Umbilical cord (tissue), 2 donors: ENCODE data around the gene USP17L26. TPM values are rescaled to one million over a fixed set of nuclear protein-coding genes. Genes with fewer than 3 reads are reported as not detected.
"Not testable (repeated sequence)": the region's sequence is repeated elsewhere in the genome, so short reads cannot be mapped to it uniquely, and the experiment has no call there.

ENCODE experiments used
- DNase-seq: peaks from one replicate; pipeline ENCODE4 v3.0.0-alpha.2; 2015; ENCODE audit warnings: low spot score
- total RNA-seq: library from RNA; depleted of rRNA; stranded (reverse); fragments of >200 nt; gene quantifications from one replicate; pipeline ENCODE4 v1.2.3, GENCODE V29; 2014; ENCODE audit warnings: low replicate concordance; ENCODE audit not compliant: insufficient read depth

USP17L26 gene
- total RNA-seq = not detected

- DNase-seq = not testable (repeated sequence)
These were observed at the start of gene USP17L26 for GRCh38 chr4:9334358-9334757. Gene USP17L26, plus strand, starts transcription at chr4:9334658. Its CDS starts 0 bp downstream, at chr4:9334658.

- DNase-seq = not testable (repeated sequence)
These were observed 10.3 kb upstream of the USP17L26 start for GRCh38 chr4:9324191-9324590.

- not testable (repeated sequence) for DNase-seq
These were observed 9.6 kb upstream of the USP17L26 start, which contains the start of gene USP17L24 for GRCh38 chr4:9324865-9325264. Gene USP17L24, plus strand, starts transcription at chr4:9325165. Its CDS starts 0 bp downstream, at chr4:9325165.

GRCh38 chr4:9329611-9330010 is 4.8 kb upstream of the USP17L26 start, which contains the start of gene USP17L25:
Gene USP17L25, plus strand, starts transcription at chr4:9329911. Its CDS starts 0 bp downstream, at chr4:9329911.
- DNase-seq = not testable (repeated sequence)

GRCh38 chr4:9339103-9339502 is 4.6 kb downstream of the USP17L26 start, which contains the start of gene USP17L5:
Gene USP17L5, plus strand, starts transcription at chr4:9339403. Its CDS starts 0 bp downstream, at chr4:9339403.
- not testable (repeated sequence) for DNase-seq

- DNase-seq = not testable (repeated sequence)
These were observed 9.4 kb downstream of the USP17L26 start, which contains the start of gene USP17L27 for GRCh38 chr4:9343848-9344247. Gene USP17L27, plus strand, starts transcription at chr4:9344148. Its CDS starts 0 bp downstream, at chr4:9344148.

GRCh38 chr4:9348593-9348992 is 14.1 kb downstream of the USP17L26 start, which contains the start of gene USP17L28:
Gene USP17L28, plus strand, starts transcription at chr4:9348893. Its CDS starts 0 bp downstream, at chr4:9348893.
- not testable (repeated sequence) for DNase-seq

GRCh38 chr4:9350866-9351265 is 16.4 kb downstream of the USP17L26 start:
- DNase-seq = not testable (repeated sequence)

GRCh38 chr4:9353338-9353737 is 18.9 kb downstream of the USP17L26 start, which contains the start of gene USP17L29:
Gene USP17L29, plus strand, starts transcription at chr4:9353638. Its CDS starts 0 bp downstream, at chr4:9353638.
- not testable (repeated sequence) for DNase-seq

- DNase-seq = not testable (repeated sequence)
These were observed 28.4 kb downstream of the USP17L26 start, which contains the start of gene USP17L30 for GRCh38 chr4:9362829-9363228. Gene USP17L30, plus strand, starts transcription at chr4:9363129. Its CDS starts 0 bp downstream, at chr4:9363129.

GRCh38 chr4:9379881-9380280 is 45.4 kb downstream of the USP17L26 start:
- DNase-seq = not testable (repeated sequence)

- DNase-seq = peak; percentile 1
These were observed 46.6 kb downstream of the USP17L26 start for GRCh38 chr4:9381012-9381534.

GRCh38 chr4:9384126-9384525 is 49.7 kb downstream of the USP17L26 start:
- DNase-seq = no peak

Other genes starting within 250 kb of the USP17L26 start
- gene FAM90A26, start 164.2 kb upstream of the USP17L26 start, total RNA-seq = not detected
- not detected for gene USP17L10, start 124.0 kb upstream of the USP17L26 start, total RNA-seq
- not detected for gene USP17L11, start 119.3 kb upstream of the USP17L26 start, total RNA-seq
- gene USP17L12, start 114.5 kb upstream of the USP17L26 start, total RNA-seq = not detected
- not detected for gene USP17L13, start 109.8 kb upstream of the USP17L26 start, total RNA-seq
- gene USP17L15, start 100.3 kb upstream of the USP17L26 start, total RNA-seq = 0.72 TPM
- gene USP17L17, start 90.8 kb upstream of the USP17L26 start, total RNA-seq = not detected
- not detected for gene USP17L18, start 86.0 kb upstream of the USP17L26 start, total RNA-seq
- not detected for gene USP17L19, start 81.3 kb upstream of the USP17L26 start, total RNA-seq
- not detected for gene USP17L20, start 76.5 kb upstream of the USP17L26 start, total RNA-seq
- not detected for gene USP17L21, start 71.8 kb upstream of the USP17L26 start, total RNA-seq
- gene USP17L22, start 67.0 kb upstream of the USP17L26 start, total RNA-seq = 0.72 TPM
- not detected for gene USP17L24, start 9.5 kb upstream of the USP17L26 start, total RNA-seq
- gene USP17L25, start 4.7 kb upstream of the USP17L26 start, total RNA-seq = not detected
- gene USP17L5, start 4.7 kb downstream of the USP17L26 start, total RNA-seq = not detected
- gene USP17L27, start 9.5 kb downstream of the USP17L26 start, total RNA-seq = not detected
- gene USP17L28, start 14.2 kb downstream of the USP17L26 start, total RNA-seq = not detected
- not detected for gene USP17L29, start 19.0 kb downstream of the USP17L26 start, total RNA-seq
- not detected for gene USP17L30, start 28.5 kb downstream of the USP17L26 start, total RNA-seq
- not detected for gene DEFB131A, start 109.8 kb downstream of the USP17L26 start, total RNA-seq